Right renal cortex interstitium (tissue), 3 donors: Measurements from ENCODE around the gene BET1. TPM values are rescaled to one million over a fixed set of nuclear protein-coding genes. Genes with fewer than 3 reads are reported as not detected.

ENCODE experiments used
- DNase-seq, 3 donors: peaks; one replicate each; pipeline ENCODE4 v3.0.0-alpha.2; 2013; ENCODE audit warnings: low read depth in 3 of 3, low spot score in 2 of 3
- polyA plus RNA-seq, 3 donors: library from polyadenylated mRNA; unstranded; fragments of 120-200 nt; gene quantifications; one replicate each; pipeline ENCODE4 v1.2.1, GENCODE V29; 2013; ENCODE audit not compliant: insufficient read length in 3 of 3

Gene BET1
- polyA plus RNA-seq, 3 donors, result 47.0 to 50.0 (median 47.4) TPM

DNA sequence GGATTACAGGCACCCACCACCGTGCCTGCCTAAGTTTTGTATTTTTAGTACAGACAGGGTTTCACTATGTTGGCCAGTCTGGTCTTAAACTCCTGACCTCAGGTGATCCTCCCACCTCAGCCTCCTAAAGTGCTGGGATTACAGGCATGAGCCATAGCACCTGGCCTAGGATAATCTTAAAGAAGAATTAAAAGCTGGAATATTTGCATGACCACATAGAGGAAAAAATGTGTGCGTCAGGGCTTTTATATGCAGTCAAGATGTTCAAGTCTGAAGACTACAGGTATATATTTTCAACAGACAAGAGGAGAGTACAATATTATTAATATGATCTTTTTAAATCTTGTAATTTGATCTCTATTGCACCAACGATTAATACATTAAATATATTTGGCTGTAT, 43.2 kb downstream of the BET1 start:
- DNase-seq, result no peak

DNA sequence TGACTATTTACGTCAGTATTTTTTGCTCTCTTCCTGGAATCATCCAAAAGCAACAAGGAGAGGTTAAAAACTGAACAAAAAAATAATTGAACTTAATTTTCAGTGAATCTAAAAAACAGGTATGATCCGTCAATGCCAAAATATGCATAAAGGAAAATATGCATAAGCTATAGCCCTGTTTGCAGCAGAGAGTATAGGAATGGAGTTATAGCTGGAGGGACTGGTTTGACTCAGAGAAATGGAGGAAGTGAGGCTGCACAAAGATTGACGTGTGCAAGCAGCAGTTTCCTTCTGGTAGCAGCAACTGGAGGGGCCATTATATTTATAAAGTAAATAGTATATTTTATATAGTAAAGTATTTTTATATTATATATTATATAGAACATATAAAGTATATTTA, 45.5 kb downstream of the BET1 start:
- DNase-seq, result no peak

DNA sequence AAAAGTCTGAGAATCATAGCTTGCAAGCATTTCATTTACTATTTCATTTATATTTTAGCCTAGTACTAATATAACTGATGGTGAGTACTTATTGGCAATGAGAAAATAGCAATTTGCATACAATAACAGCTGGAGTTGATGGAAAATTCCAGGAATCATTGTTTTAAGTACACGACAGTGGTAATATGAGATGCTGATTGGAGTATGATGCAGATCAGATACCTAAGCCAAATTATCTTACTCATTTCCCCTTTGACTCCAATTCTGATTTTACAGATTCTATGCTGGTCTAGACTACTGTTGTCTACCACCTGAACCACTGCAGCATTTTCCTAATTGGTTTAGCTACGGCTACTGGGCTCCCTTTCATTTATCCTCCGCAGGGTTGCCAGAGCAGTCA, 45.9 kb downstream of the BET1 start:
- no peak for DNase-seq

DNA sequence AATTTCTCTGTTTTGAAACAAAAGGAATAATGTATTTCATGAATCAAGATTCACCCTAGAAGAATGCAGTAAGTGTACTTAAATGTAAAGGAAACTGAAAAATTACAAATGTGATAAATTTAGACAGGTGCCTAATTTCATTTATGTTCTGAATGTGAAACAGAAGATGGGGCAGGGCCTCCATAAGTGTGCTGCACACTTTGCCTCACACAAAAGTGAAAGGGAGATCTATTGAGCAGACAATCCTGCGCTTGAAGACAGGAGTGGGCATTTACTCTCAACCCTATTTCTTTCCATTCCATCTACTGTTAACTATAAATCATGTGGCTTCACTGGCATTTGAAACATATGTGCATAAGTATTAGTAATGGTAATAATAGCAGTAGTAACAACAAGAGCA, 46.4 kb downstream of the BET1 start:
- no peak for DNase-seq

DNA sequence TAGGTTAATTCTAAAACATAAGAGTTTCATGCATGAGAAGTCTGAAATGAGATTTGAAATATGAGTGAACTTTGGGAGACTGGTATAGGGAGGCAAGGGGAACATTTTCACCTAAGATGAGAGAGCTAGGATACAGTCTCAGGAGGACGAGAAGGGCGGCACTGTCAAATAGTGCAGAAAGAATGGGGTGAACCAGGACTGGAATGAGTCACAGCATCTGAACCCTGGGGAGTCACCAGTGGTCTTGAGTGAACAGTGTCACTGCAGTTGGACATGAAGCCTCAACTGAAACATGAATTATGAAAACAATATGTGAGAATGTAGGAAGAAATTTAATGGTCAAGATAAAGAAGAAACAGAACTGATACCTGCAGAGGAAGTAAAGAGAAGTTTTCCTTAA, 48.9 kb downstream of the BET1 start:
- no peak for DNase-seq

DNA sequence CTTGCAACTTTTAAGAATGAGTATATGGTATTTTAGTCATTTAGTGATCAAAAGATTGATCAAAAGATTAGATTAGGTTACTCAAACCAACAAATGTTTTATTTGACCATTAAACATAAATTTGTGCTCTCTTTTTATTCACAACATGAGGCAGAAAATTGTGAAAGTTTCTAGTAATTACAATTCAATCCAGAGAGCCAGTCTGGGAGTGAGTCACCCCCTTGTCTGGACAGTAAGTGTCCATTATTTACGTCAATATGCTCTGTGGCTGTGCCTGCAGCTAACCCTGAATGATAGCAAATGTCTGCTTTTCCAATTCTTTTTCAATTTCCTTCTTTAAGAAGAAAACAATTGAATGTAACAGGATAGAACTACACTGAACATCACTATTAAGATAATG, 54.7 kb downstream of the BET1 start:
- DNase-seq, result no peak

DNA sequence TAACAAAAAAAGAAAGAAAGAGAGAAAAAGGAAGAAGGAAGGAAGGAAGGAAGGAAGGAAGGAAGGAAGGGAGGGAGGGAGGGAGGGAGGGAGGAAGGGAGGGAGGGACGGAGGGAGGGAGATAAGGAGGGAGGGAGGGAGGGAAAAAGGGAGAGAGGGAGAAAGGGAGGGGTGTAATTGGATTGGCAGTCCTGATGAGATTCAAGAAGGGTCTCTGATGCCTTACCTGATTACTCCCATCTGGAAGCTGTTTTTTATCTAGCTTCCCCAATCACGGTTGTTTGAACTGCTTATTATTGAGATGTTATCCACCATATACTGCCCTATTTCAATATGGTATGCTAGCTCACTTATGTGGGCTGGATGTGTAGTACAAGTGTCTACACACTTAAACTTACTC, 55.3 kb downstream of the BET1 start:
- DNase-seq, result no peak

DNA sequence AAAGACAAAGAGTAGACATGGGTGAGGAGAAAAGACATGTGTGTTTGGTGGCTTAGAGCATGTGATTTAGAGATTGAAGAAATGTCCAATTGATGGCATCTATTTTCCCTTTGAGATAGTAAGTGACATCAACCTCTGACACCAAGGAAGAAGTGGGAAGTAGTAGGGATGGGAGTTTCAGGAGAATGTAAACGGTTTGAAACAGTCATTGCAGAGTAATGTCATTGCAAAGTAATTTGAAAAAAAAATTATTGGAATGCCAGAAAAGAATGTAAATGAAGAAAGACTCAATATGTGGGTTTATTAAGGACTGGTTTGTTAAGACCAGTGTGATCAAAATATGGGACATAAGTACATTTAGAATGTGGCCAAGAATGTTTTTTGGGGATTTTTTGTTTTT, 56.0 kb downstream of the BET1 start:
- DNase-seq, result no peak

DNA sequence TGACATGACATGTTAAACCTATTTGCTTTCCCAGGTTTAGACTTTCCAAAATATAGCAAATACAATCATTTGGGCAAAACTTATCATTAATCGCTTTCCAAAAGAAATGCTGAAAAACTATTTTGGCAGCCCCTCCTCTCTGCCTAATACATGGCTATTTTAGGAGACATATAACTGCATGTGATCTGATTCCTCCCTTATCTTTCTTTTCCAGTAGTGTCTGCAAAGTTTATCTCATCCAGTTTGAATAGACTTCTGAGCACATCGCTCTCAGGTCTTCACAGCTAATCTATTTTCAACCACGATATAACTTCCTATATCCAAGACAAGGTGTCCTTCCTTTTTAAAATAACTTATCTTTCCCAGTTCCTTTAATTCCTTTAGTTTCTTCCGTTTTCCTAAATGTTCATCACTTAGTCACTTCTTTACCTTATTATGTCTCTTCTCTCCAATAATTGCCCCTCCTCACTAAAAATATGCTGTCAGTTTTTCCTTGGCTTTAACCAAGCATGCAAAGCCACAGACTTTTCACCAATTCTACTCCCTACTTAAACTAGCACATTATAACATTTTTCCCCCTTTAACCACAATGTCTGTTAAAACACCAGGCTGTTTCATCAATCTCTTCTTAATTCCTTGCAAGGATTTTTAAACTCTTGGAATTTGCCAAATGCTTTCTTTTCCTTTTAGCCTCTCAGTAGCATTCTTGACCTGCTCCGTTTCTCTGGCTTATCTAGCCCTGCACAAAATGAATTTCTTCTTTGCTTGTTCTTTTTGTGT, 58.2 kb downstream of the BET1 start:
- DNase-seq, result no peak

DNA sequence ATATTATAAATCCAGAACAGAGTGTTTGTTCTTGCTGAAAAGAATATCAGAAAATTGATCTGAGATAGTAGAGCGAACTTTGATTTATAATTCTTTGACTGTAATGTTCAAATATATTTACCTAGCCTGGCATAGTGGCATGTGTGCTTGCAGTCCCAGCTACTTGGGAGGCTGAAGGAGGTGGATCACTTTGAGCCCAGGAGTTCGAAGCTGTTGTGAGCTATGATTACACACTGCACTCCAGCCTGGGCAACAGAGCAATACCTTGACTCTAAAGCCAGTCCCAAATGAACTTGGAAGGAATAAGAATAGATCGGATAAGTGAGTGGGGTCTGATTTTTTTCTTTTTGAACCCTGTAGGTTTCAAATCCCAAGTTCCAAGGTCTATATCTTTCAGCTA, 59.1 kb downstream of the BET1 start:
- DNase-seq, result no peak

DNA sequence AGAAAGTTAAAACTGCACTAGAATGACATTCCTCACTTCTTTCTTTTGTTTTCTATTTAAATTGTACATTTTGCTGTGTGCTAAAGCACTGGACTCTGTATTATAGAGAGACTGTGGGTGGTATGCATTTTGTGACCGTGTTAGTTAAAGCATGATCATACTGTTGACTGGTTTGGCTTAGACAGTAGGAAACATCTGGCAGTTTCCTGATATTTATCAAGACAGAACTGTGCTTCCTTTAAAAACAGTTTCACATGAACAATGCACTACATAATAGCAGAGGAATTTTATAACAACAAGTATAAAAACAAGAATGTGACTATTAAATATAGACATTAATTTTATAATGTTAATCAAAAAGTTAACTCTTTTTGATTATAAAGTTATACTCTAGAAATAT, 59.5 kb downstream of the BET1 start:
- no peak for DNase-seq

DNA sequence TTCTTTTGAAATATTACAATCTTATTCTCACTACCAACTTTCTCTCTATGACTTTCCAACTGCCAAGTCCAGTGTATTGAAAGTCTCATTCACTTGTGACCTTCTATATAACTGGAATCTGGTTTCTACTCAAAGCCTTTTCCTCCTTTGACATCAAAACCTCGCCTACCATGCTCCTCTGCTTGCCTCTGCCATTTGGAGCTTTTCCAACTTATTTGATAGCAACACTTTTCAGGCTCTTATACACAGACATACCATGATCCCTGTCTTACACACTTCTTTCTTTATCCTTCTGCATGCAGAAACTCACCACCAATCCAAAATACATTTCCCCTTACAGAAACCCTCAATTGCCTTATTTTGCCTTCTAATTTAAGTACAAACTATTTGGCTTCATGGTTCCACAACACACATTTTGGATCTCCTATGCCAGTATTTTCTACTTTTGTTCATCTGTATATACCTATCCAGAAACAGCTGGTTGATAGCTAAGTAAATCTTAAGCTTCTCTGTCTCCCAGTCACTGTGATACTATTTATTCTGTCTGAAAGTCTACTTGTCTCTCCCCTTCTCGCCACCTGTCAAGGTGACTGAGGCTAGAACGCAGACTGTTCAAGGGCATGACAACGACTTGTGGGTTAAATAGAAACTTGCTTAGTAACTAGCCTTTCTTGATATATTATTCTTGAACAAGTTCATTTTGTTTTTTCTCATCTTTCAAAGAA, 60.2 kb downstream of the BET1 start:
- no peak for DNase-seq

Other genes starting within 250 kb of the BET1 start
- gene TFPI2, start 113.6 kb downstream of the BET1 start, polyA plus RNA-seq, result 10 to 100 TPM; 11.3 to 15.0 (median 13.7) TPM
- under 1 TPM in 1 of 3 donors, not detected in 2; 0.24 TPM for gene GNGT1, start 97.8 kb downstream of the BET1 start, polyA plus RNA-seq
- 10 to 100 TPM; 46.4 to 52.5 (median 48.0) TPM for gene GNG11, start 82.6 kb downstream of the BET1 start, polyA plus RNA-seq